CD4-positive, alpha-beta memory T cell (primary cell): Measurements from ENCODE around the gene MISP. TPM values are rescaled to one million over a fixed set of nuclear protein-coding genes. Genes with fewer than 3 reads are reported as not detected.
A peak's percentile ranks its signal among the peaks of the same experiment; 100 is the strongest.
"Not testable (repeated sequence)": the region's sequence is repeated elsewhere in the genome, so short reads cannot be mapped to it uniquely, and the experiment has no call there.

Source experiments
- CTCF ChIA-PET: fragments of 350-600 bp; sonication (Branson Sonifier 250); formaldehyde crosslinking; loops from one replicate; lab custom pipeline; 2021; ENCODE audit warnings: inconsistent platforms; ENCODE audit not compliant: partially characterized antibody; lab: Charles Lee
- POLR2A ChIA-PET: fragments of 350-600 bp; sonication (Branson Sonifier 250); formaldehyde crosslinking; loops from one replicate; lab custom pipeline; 2021; ENCODE audit not compliant: partially characterized antibody; lab: Charles Lee
- DNase-seq, 5 donors: peaks; one replicate each; pipeline versions ENCODE4 v3.0.0 to v3.0.0-alpha.2; 2020 to 2022; ENCODE audit warnings: mixed read lengths in 1 of 5
- H3K27ac ChIP-seq: one replicate; pipeline ENCODE4 v1.7.0; 2013; ENCODE audit warnings: low read depth, low read length
- H3K27me3 ChIP-seq: 2 replicates; pipeline ENCODE4 v1.7.0; 2013; ENCODE audit warnings: mild to moderate bottlenecking, low read length, moderate library complexity; ENCODE audit not compliant: insufficient read depth
- H3K36me3 ChIP-seq: 2 replicates; pipeline ENCODE4 v1.7.0; 2013; ENCODE audit warnings: mild to moderate bottlenecking, low read length, moderate library complexity; ENCODE audit not compliant: insufficient read depth
- H3K4me1 ChIP-seq: 2 replicates; pipeline ENCODE4 v1.7.0; 2013; ENCODE audit warnings: mild to moderate bottlenecking, low read length, moderate library complexity; ENCODE audit not compliant: insufficient read depth
- H3K4me3 ChIP-seq, 2 donors: one replicate each; pipeline ENCODE4 v1.7.0; 2013; ENCODE audit warnings: low read length in 2 of 2, mild to moderate bottlenecking in 1 of 2
- H3K9me3 ChIP-seq, 2 donors: one replicate each; pipeline ENCODE4 v1.7.0; 2013; ENCODE audit warnings: low read length in 2 of 2, control low read depth in 1 of 2; ENCODE audit not compliant: control insufficient read depth in 1 of 2
- H3K27ac Mint-ChIP-seq, 7 donors: one replicate each; pipeline ENCODE4 v1.8.0; 2020 to 2021; ENCODE audit warnings: mixed read lengths in 7 of 7, mild to moderate bottlenecking in 6 of 7, inconsistent platforms in 3 of 7, moderate library complexity in 3 of 7
- H3K27me3 Mint-ChIP-seq, 2 donors: one replicate each; pipeline ENCODE4 v1.8.0; 2020 to 2021; ENCODE audit warnings: mixed read lengths in 2 of 2
- H3K36me3 Mint-ChIP-seq, 2 donors: one replicate each; pipeline ENCODE4 v1.8.0; 2020 to 2021; ENCODE audit warnings: mixed read lengths in 2 of 2, inconsistent platforms in 1 of 2, mild to moderate bottlenecking in 1 of 2
- H3K4me1 Mint-ChIP-seq, 4 donors: one replicate each; pipeline ENCODE4 v1.8.0; 2020 to 2021; ENCODE audit warnings: mixed read lengths in 4 of 4, mild to moderate bottlenecking in 1 of 4
- H3K4me3 Mint-ChIP-seq, 8 donors: one replicate each; pipeline ENCODE4 v1.8.0; 2020 to 2021; ENCODE audit warnings: mixed read lengths in 8 of 8, mild to moderate bottlenecking in 7 of 8, moderate library complexity in 6 of 8, inconsistent platforms in 3 of 8
- H3K9me3 Mint-ChIP-seq, 8 donors: one replicate each; pipeline ENCODE4 v1.8.0; 2020 to 2021; ENCODE audit warnings: mixed read lengths in 8 of 8, mild to moderate bottlenecking in 5 of 8, inconsistent platforms in 3 of 8, moderate library complexity in 1 of 8
- intact Hi-C: fragments of 100-400 bp; cut with micrococcal nuclease; formaldehyde crosslinking; loops from one replicate; pipeline ENCODE4 v1.15.1; 2023
- polyA plus RNA-seq, 2 donors: library from polyadenylated mRNA; unstranded; fragments of 300-500 nt; fragmentation: Illumina TruSeq; gene quantifications; one replicate each; pipeline ENCODE4 v1.2.3, GENCODE V29; 2021
- total RNA-seq, 2 experiments: library from RNA; stranded (reverse); gene quantifications; one replicate each; pipeline ENCODE4 v1.2.3, GENCODE V29; 2021

MISP gene
- total and polyA plus RNA-seq, 4 experiments from 2014 or later, result not detected

DNA sequence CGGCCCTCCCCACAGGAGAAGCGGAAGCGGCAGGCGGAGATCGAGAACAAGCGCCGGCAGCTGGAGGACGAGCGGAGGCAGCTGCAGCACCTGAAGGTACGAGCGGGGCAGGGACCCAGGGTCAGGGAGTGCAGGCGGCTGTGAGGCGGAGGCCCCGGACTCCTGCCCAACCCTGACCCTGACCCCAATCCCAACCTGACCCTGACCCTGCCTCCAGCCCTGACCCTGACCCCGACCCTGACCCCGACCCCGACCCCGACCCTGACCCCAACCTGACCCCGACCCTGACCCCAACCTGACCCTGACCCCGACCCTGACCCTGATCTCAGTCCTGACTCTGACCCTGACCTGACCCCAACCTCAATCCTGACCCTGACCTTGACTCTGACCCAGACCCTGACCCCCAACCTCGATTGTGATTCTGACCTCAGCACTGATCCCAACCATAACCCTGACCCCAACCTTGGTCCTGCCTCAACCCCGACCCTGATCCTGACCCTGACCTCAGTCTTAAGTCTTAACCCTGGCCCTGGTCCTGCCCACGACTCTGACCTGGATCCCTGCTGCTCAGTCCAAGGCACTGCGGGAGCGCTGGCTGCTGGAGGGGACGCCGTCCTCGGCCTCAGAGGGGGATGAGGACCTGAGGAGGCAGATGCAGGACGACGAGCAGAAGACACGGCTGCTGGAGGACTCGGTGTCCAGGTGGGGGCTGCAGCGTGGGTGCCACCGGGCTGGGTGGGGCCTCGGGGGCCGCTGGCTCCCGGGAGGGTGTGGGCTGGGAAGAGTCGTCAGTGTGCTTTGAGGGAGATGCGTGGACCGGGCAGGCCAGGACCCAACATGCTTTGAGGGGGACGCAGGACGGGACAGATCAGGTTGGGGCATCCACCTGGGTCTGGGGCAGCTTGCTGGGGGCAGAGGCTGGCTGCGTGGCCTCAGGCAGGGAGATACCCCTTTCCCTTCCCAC lies 23.6 kb upstream of the MISP start:
- H3K4me3 Mint-ChIP-seq, result no peak overlapping the region
- peaks cover 1 to 7% of the 10 kb centered on the region in 2 donors for H3K27me3 Mint-ChIP-seq

DNA sequence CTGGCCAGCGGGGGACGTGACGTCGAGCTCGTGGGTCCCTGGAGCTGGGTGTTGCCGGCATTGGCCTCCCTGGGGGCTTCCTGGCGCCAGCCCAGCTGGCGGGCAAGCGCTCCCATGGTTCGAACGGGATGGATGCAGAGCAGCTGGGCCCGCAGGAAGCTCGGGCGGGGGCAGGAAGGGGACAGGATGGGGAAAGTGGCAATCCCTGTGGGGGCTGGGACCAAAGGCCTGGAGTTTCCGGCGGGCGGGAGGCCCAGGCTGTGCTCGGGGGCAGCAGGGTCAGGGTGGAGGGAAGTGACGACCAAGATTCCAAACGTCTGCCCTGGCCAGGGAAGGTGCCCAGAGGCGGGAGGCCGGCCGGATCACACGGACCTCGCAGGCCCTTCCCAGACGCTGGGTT lies 22.9 kb upstream of the MISP start:
- POLR2A ChIA-PET, result no interaction called here
- H3K36me3 ChIP-seq, result no peaks in the 10 kb centered on the region
- Mint-ChIP-seq H3K27ac (no peak overlapping the region), H3K4me1 (peaks cover 0 to 7% (median under 1%) of the 10 kb centered on the region in 4 donors), H3K36me3 (no peaks in the 10 kb centered on the region), H3K4me3 (no peak overlapping the region), H3K9me3 (peaks cover 0 to 1% (median 0%) of the 10 kb centered on the region in 8 donors), H3K27me3 (peaks cover 1 to 7% of the 10 kb centered on the region in 2 donors)
- no peaks in the 10 kb centered on the region for H3K4me1 ChIP-seq
- CTCF ChIA-PET, result no interaction called here
- H3K4me3 ChIP-seq, result no peak overlapping the region
- intact Hi-C loops, result no loop called here
- H3K27me3 ChIP-seq, result no peaks in the 10 kb centered on the region
- DNase-seq, result no peak
- H3K27ac ChIP-seq, result no peak overlapping the region
- H3K9me3 ChIP-seq, result no peaks in the 10 kb centered on the region

More for the DNA sequence above, 23.6 kb upstream of the MISP start:
- CTCF ChIA-PET, result no interaction called here
- Histone ChIP-seq H3K4me3 (no peak overlapping the region), H3K27ac (no peak overlapping the region), H3K27me3 (no peaks in the 10 kb centered on the region), H3K4me1 (no peaks in the 10 kb centered on the region), H3K36me3 (no peaks in the 10 kb centered on the region), H3K9me3 (no peaks in the 10 kb centered on the region)
- DNase-seq, result no peak
- POLR2A ChIA-PET, result no interaction called here
- Mint-ChIP-seq H3K36me3 (no peaks in the 10 kb centered on the region), H3K27ac (no peak overlapping the region), H3K4me1 (no peaks in the 10 kb centered on the region), H3K9me3 (no peaks in the 10 kb centered on the region)
- intact Hi-C loops, result no loop called here

DNA sequence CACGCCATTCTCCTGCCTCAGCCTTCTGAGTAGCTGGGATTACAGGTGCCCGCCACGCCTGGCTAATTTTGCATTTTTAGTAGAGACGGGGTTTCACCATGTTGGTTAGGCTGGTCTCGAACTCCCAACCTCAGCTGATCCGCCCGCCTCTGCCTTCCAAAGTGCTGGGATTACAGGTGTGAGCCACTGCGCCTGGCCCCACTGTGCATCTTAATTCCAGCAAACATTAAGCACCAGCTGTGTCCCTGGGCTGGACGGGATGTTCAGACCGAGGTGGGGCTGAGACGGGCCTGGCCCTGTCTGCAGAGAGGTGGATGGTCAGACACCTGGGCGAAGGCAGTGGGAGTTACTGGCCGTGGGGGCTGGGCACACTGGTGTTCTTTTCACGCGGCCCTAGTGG lies 21.3 kb upstream of the MISP start:
- H3K9me3 Mint-ChIP-seq, H3K4me3 Mint-ChIP-seq, H3K36me3 Mint-ChIP-seq, H3K27me3 ChIP-seq, H3K9me3 ChIP-seq, H3K4me1 ChIP-seq, intact Hi-C loops, H3K27me3 Mint-ChIP-seq, H3K27ac ChIP-seq, POLR2A ChIA-PET, H3K4me3 ChIP-seq, CTCF ChIA-PET, H3K27ac Mint-ChIP-seq, H3K36me3 ChIP-seq: not testable (repeated sequence)
- H3K4me1 Mint-ChIP-seq, result peaks cover 7 to 18% (median 9%) of the 10 kb centered on the region in 4 donors
- peak in 1 of 5 donors; percentile 14 for DNase-seq

DNA sequence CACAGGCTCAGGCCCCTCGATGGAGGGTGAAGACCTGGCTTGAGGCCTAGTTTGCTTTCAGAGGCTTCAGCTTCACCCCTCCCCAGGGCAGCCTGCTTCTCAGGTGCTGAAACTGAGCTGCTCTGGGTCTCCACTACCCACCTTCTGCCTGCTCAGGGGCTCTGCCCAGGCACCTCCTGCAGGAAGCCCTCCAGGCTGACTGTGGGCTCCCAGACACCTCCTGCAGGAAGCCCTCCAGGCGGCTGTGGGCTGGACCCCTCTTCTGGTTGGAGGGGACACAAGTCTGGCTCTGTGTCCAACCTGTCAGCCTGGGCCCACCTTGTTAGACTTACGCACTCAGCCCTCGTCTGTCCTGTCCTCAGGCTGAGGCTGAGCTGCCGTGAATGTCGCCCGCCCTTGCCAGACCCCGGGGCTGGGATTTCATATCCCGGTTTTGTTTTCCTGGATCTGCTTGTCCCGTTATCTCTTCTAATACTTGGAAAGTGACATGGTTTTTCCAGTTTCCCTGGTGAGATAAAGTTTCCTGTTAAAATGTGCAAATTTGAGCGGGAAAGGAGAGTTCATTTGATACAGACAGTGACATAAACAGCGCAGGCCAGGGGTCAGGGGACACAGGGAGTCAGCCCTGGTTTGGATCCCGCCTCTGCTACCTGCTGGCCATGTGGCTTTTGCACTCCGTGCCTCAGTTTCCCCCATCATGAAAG lies 20.8 kb upstream of the MISP start:
- H3K36me3 Mint-ChIP-seq, result no peaks in the 10 kb centered on the region
- intact Hi-C loops, result no loop called here
- H3K27me3 Mint-ChIP-seq, result peaks cover 0 to 3% of the 10 kb centered on the region in 2 donors
- CTCF ChIA-PET, result no interaction called here
- Histone ChIP-seq H3K27me3 (no peaks in the 10 kb centered on the region), H3K4me1 (no peaks in the 10 kb centered on the region), H3K9me3 (no peaks in the 10 kb centered on the region), H3K27ac (no peak overlapping the region), H3K36me3 (no peaks in the 10 kb centered on the region), H3K4me3 (no peak overlapping the region)
- POLR2A ChIA-PET, result no interaction called here
- H3K9me3 Mint-ChIP-seq, result peaks cover 0 to 2% (median 0%) of the 10 kb centered on the region in 8 donors
- no peak overlapping the region for H3K4me3 Mint-ChIP-seq
- DNase-seq, result peak in 1 of 5 donors; percentile 25
- H3K4me1 Mint-ChIP-seq, result peaks cover 7 to 18% (median 9%) of the 10 kb centered on the region in 4 donors
- no peak overlapping the region for H3K27ac Mint-ChIP-seq

DNA sequence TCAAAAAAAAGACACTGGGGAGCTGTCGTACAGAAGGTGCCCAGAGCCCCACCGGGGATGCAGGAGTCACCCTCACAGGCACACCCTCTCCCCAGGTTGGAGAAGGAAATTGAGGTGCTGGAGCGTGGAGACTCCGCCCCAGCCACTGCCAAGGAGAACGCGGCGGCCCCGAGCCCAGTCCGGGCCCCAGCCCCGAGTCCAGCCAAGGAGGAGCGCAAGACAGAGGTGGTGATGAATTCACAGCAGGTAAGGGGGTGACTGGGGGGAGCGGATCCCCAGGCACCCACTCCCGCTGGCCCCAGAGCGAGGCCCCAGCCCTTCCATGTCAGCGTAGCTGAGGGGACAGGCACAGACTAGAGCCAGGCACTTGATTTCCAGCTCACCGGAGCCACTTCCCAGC lies 19.9 kb upstream of the MISP start:
- H3K4me1 Mint-ChIP-seq, result peaks cover 7 to 18% (median 9%) of the 10 kb centered on the region in 4 donors
- ChIA-PET POLR2A (no interaction called here), CTCF (interaction anchor here (3.9 kb wide), 1 partner anchor 146 kb away, joined by 26 read pairs; no protein-coding TSS in a partner anchor)
- no peaks in the 10 kb centered on the region for H3K27me3 ChIP-seq
- no peaks in the 10 kb centered on the region for H3K9me3 ChIP-seq
- H3K27ac ChIP-seq, result no peak overlapping the region
- peaks cover 0 to 2% (median 0%) of the 10 kb centered on the region in 8 donors for H3K9me3 Mint-ChIP-seq
- H3K36me3 Mint-ChIP-seq, result no peaks in the 10 kb centered on the region
- no peak for DNase-seq
- no peaks in the 10 kb centered on the region for H3K36me3 ChIP-seq
- no peak overlapping the region for H3K4me3 Mint-ChIP-seq
- no peak overlapping the region for H3K4me3 ChIP-seq
- intact Hi-C loops, result no loop called here
- H3K4me1 ChIP-seq, result no peaks in the 10 kb centered on the region
- peaks cover 0 to 3% of the 10 kb centered on the region in 2 donors for H3K27me3 Mint-ChIP-seq
- H3K27ac Mint-ChIP-seq, result peak overlapping the region in 2 of 7 donors; percentile 13 to 79

DNA sequence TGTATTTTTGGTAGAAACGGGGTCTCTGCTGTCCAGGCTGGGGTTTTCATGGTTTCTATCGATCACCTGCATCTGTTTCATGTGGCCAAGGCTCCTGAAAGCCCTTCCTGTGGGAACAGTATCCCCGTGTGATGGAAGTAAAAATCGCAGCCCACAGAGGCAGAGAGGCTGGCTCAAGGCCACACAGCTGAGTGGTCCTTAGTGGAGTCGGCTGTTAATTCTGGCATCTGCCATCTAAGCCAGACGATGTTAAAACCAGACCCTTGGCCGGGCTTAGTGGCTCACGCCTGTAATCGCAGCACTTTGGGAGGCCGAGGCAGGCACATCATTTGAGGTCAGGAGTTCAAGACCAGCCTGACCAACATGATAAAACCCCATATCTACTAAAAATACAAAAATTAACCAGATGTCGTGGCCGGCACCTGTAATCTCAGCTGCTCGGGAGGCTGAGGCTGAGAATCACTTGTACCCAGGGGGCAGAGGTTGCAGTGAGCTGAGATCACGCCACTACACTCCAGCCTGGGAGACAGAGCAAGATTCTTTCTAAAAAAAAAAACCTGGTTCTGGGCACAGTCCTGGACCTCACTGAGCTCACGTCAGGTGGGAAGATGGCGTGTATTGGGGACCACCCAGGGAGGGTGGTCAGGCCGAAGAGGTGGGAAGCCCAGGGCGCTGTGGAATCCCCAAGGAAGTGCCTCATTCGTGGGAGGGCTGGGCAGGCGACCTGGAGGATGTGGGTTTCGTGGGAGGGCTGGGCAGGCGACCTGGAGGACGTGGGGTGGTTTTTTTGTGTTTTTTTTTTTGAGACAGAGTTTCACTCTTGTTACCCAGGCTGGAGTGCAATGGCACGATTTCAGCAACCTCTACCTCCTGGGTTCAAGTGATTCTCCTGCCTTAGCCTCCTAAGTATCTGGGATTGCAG lies 18.5 kb upstream of the MISP start:
- peaks cover 0 to 2% of the 10 kb centered on the region in 2 donors for H3K27me3 Mint-ChIP-seq
- H3K4me3 Mint-ChIP-seq, result no peak overlapping the region
- H3K36me3 Mint-ChIP-seq, result no peaks in the 10 kb centered on the region
- Histone ChIP-seq H3K27me3 (no peaks in the 10 kb centered on the region), H3K9me3 (no peaks in the 10 kb centered on the region), H3K4me3 (no peak overlapping the region), H3K27ac (no peak overlapping the region), H3K4me1 (no peaks in the 10 kb centered on the region), H3K36me3 (no peaks in the 10 kb centered on the region)
- ChIA-PET POLR2A (no interaction called here), CTCF (interaction anchor here (0.5 to 3.9 kb wide), 2 partner anchors 67 to 148 kb away, joined by 5 to 26 read pairs; no protein-coding TSS in a partner anchor)
- intact Hi-C loops, result no loop called here
- no peak for DNase-seq
- peak overlapping the region in 2 of 7 donors; percentile 15 to 59 for H3K27ac Mint-ChIP-seq
- peaks cover 7 to 18% (median 10%) of the 10 kb centered on the region in 4 donors for H3K4me1 Mint-ChIP-seq
- H3K9me3 Mint-ChIP-seq, result peaks cover 0 to 2% (median 0%) of the 10 kb centered on the region in 8 donors
